Thyroid gland (tissue), 4 donors: Measurements from ENCODE around the gene MYMX. TPM values are rescaled to one million over a fixed set of nuclear protein-coding genes. Genes with fewer than 3 reads are reported as not detected.

Experiments used
- DNase-seq, 2 donors: peaks; one replicate each; pipeline ENCODE4 v3.0.0-alpha.2; 2019
- H3K27ac ChIP-seq, 3 donors: fragments of 200-600 bp; sonication (generic); 1 replicate in 2 of 3; 2 replicates in 1 of 3; pipeline ENCODE4 v1.5.1; 2016 to 2019; ENCODE audit warnings: mild to moderate bottlenecking in 1 of 3, moderate library complexity in 1 of 3
- H3K27me3 ChIP-seq: fragments of 200-600 bp; sonication (generic); one replicate; pipeline ENCODE4 v1.5.1; 2019
- H3K36me3 ChIP-seq, 2 donors: fragments of 200-600 bp; sonication (generic); one replicate each; pipeline ENCODE4 v1.5.1; 2016 to 2019
- H3K4me1 ChIP-seq, 2 donors: fragments of 200-600 bp; sonication (generic); one replicate each; pipeline ENCODE4 v1.5.1; 2017 to 2019
- H3K4me3 ChIP-seq, 3 donors: fragments of 200-600 bp; sonication (generic); replicated peaks in 1 of 3; 1 replicate in 2 of 3; 2 replicates in 1 of 3; pipeline ENCODE4 v1.5.1; 2016; ENCODE audit warnings: mild to moderate bottlenecking in 1 of 3
- H3K9me3 ChIP-seq: fragments of 200-600 bp; sonication (generic); one replicate; pipeline ENCODE4 v1.5.1; 2017
- CTCF ChIP-seq, 6 experiments: fragments of 200-600 bp in 3 of 6; fragments of 450-650 bp in 3 of 6; sonication (generic) in 3 of 6; IDR thresholded peaks; one replicate each; pipeline ENCODE4 v1.5.1; 2016 to 2019; ENCODE audit warnings: antibody characterized with exemption in 6 of 6, mild to moderate bottlenecking in 2 of 6, inconsistent platforms in 1 of 6, moderate library complexity in 1 of 6
- POLR2A ChIP-seq, 2 donors: fragments of 450-650 bp; IDR thresholded peaks; one replicate each; pipeline ENCODE4 v1.6.1; 2017; ENCODE audit warnings: antibody characterized with exemption in 2 of 2, mild to moderate bottlenecking in 2 of 2, moderate library complexity in 1 of 2
- WGBS, 2 donors: methylation state at CpG; one replicate each; pipeline ENCODE4 v1.1.5; 2017; 5-methylcytosine and 5-hydroxymethylcytosine counted together
- intact Hi-C: fragments of 100-400 bp; cut with DNase I; formaldehyde crosslinking; loops from one replicate; pipeline ENCODE4 v1.15.1; 2023
- total RNA-seq, 4 donors: library from RNA; depleted of rRNA; stranded (reverse); fragments of >200 nt; gene quantifications; one replicate each; pipeline ENCODE4 v1.2.3, GENCODE V29; 2016

The MYMX gene
- total RNA-seq, 4 donors from 2014 or later, result not detected

- TF ChIP-seq POLR2A (IDR thresholded peaks at IDR 0.05) (no peak), CTCF (IDR thresholded peaks at IDR 0.05) (no peak)
- H3K4me1 ChIP-seq, result peaks cover 0 to under 1% of the 10 kb centered on the region in 2 donors
- H3K27me3 ChIP-seq, result no peaks in the 10 kb centered on the region
- WGBS, 2 donors, result 83 to 89% methylated on average over 6 of the region's 6 CpGs
- no peak for DNase-seq
- H3K9me3 ChIP-seq, result no peaks in the 10 kb centered on the region
- no peak overlapping the region for H3K4me3 ChIP-seq
- H3K36me3 ChIP-seq, result no peaks in the 10 kb centered on the region
- intact Hi-C loops, result no loop called here
- H3K27ac ChIP-seq, result no peak overlapping the region
These were observed 8.8 kb upstream of the MYMX start for GRCh38 chr6:44207966-44208365.

- no peak overlapping the region for H3K4me3 ChIP-seq
- no peaks in the 10 kb centered on the region for H3K4me1 ChIP-seq
- TF ChIP-seq CTCF (IDR thresholded peaks at IDR 0.05) (no peak), POLR2A (IDR thresholded peaks at IDR 0.05) (no peak)
- no peaks in the 10 kb centered on the region for H3K36me3 ChIP-seq
- 81 to 93% methylated on average over 3 of the region's 3 CpGs for WGBS, 2 donors
- H3K9me3 ChIP-seq, result no peaks in the 10 kb centered on the region
- no peaks in the 10 kb centered on the region for H3K27me3 ChIP-seq
- intact Hi-C loops, result no loop called here
- no peak overlapping the region for H3K27ac ChIP-seq
- DNase-seq, result no peak
These were observed 5.4 kb upstream of the MYMX start for GRCh38 chr6:44211284-44211683.

DNA sequence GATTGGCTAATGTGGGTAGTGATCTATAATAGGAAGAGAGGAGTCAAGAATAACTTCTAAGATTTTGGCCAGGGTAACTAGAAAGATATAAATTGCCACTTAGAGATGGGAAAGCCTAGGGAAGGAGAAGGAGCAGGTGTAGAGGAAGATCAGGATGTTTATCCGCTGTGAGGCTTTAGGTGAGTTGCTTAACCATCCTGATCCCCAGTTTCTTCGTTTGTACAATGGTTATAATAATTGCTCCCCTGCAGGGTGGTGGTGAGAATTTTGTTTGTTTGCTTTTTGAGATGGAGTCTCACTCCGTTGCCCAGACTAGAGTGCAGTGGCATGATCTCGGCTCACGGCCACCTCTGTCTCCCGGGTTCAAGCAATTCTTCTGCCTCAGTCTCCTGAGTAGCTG lies 2.4 kb upstream of the MYMX start:
- TF ChIP-seq POLR2A (IDR thresholded peaks at IDR 0.05), result no peak
- no peak for TF ChIP-seq CTCF (IDR thresholded peaks at IDR 0.05)
- 84 to 88% methylated on average over 6 of the region's 6 CpGs for WGBS, 2 donors
- no peak for DNase-seq
- Histone ChIP-seq H3K27me3 (no peaks in the 10 kb centered on the region), H3K27ac (no peak overlapping the region), H3K36me3 (no peaks in the 10 kb centered on the region), H3K4me1 (peaks cover 0 to 23% of the 10 kb centered on the region in 2 donors), H3K9me3 (no peaks in the 10 kb centered on the region), H3K4me3 (no peak overlapping the region)
- intact Hi-C loops, result no loop called here

GRCh38 chr6:44217332-44218143 lies 812 bp downstream of the MYMX start:
- Histone ChIP-seq H3K4me3 (no peak overlapping the region), H3K27me3 (no peaks in the 10 kb centered on the region), H3K4me1 (peaks cover 24 to 44% of the 10 kb centered on the region in 2 donors), H3K36me3 (no peaks in the 10 kb centered on the region), H3K9me3 (no peaks in the 10 kb centered on the region), H3K27ac (peak overlapping the region in 2 of 3 donors; percentile 12 to 93)
- peak in 1 of 2 donors; percentile 33 for DNase-seq
- TF ChIP-seq POLR2A (IDR thresholded peaks at IDR 0.05), result no peak
- no peak for TF ChIP-seq CTCF (IDR thresholded peaks at IDR 0.05)
- 77 to 79% methylated on average over 16 of the region's 16 CpGs for whole genome bisulfite sequencing, 2 donors
- intact Hi-C loops, result no loop called here

GRCh38 chr6:44219053-44219814 lies 2.5 kb downstream of the MYMX start:
- H3K4me1 ChIP-seq, result peaks cover 34 to 58% of the 10 kb centered on the region in 2 donors
- peak in 1 of 6 experiments; percentile 12 for TF ChIP-seq CTCF (IDR thresholded peaks at IDR 0.05)
- TF ChIP-seq POLR2A (IDR thresholded peaks at IDR 0.05), result peak in 1 of 2 donors; percentile 90
- H3K27me3 ChIP-seq, result no peaks in the 10 kb centered on the region
- H3K27ac ChIP-seq, result peak overlapping the region; percentile 93 to 95 (median 95)
- intact Hi-C loops, result no loop called here
- peak; percentile 91 to 92 for DNase-seq
- H3K4me3 ChIP-seq, result peak overlapping the region in 2 of 3 donors; percentile 34 to 69
- 2 to 4% methylated on average over 7 to 10 of the region's 45 CpGs for WGBS, 2 donors
- H3K9me3 ChIP-seq, result no peaks in the 10 kb centered on the region
- no peaks in the 10 kb centered on the region for H3K36me3 ChIP-seq
